Colon (tissue), 2 donors: ENCODE data around the gene PRKCB.
"Not testable (repeated sequence)": the region's sequence is repeated elsewhere in the genome, so short reads cannot be mapped to it uniquely, and the experiment has no call there.

Source experiments
- FAIRE-seq: peaks from 2 replicates; lab custom pipeline; 2012; peaks lifted over from hg19 to GRCh38; lab: Jason Lieb, UNC
- donor health status: control.
- donor health status: control.

The PRKCB gene

GRCh38 chr16:23902748-23903414 is 67.1 kb downstream of the PRKCB start:
- FAIRE-seq = no peak

GRCh38 chr16:23905027-23905426 is 69.2 kb downstream of the PRKCB start:
- FAIRE-seq = no peak

- no peak for FAIRE-seq
These were observed 71.7 kb downstream of the PRKCB start for GRCh38 chr16:23907457-23907902.

GRCh38 chr16:23907903-23908302 is 72.1 kb downstream of the PRKCB start:
- no peak for FAIRE-seq

GRCh38 chr16:23908790-23909189 is 73.0 kb downstream of the PRKCB start:
- FAIRE-seq = no peak

GRCh38 chr16:23909792-23910418 is 74.1 kb downstream of the PRKCB start:
- FAIRE-seq = no peak

- FAIRE-seq = no peak
These were observed 79.3 kb downstream of the PRKCB start for GRCh38 chr16:23914946-23915530.

- not testable (repeated sequence) for FAIRE-seq
These were observed 80.8 kb downstream of the PRKCB start for GRCh38 chr16:23916552-23916951.

- no peak for FAIRE-seq
These were observed 81.8 kb downstream of the PRKCB start for GRCh38 chr16:23917621-23918020.

- no peak for FAIRE-seq
These were observed 84.7 kb downstream of the PRKCB start for GRCh38 chr16:23920446-23920845.

- no peak for FAIRE-seq
These were observed 85.1 kb downstream of the PRKCB start for GRCh38 chr16:23920899-23921298.

- FAIRE-seq = no peak
These were observed 86.6 kb downstream of the PRKCB start for GRCh38 chr16:23922406-23922805.

GRCh38 chr16:23924128-23924527 is 88.3 kb downstream of the PRKCB start:
- no peak for FAIRE-seq

GRCh38 chr16:23927796-23928195 is 92.0 kb downstream of the PRKCB start:
- no peak for FAIRE-seq

- no peak for FAIRE-seq
These were observed 93.5 kb downstream of the PRKCB start for GRCh38 chr16:23929237-23929636.

GRCh38 chr16:23929856-23930255 is 94.1 kb downstream of the PRKCB start:
- FAIRE-seq = no peak

- FAIRE-seq = no peak
These were observed 95.0 kb downstream of the PRKCB start for GRCh38 chr16:23930791-23931190.

GRCh38 chr16:23931199-23931598 is 95.4 kb downstream of the PRKCB start:
- no peak for FAIRE-seq

GRCh38 chr16:23933650-23934049 is 97.9 kb downstream of the PRKCB start:
- FAIRE-seq = not testable (repeated sequence)

- no peak for FAIRE-seq
These were observed 98.9 kb downstream of the PRKCB start for GRCh38 chr16:23934610-23935236.

- FAIRE-seq = no peak
These were observed 104.3 kb downstream of the PRKCB start for GRCh38 chr16:23940111-23940510.

- no peak for FAIRE-seq
These were observed 105.2 kb downstream of the PRKCB start for GRCh38 chr16:23941025-23941424.

GRCh38 chr16:23941963-23942564 is 106.3 kb downstream of the PRKCB start:
- no peak for FAIRE-seq
